HFF-Myc (cell line): Measurements from ENCODE around the gene OPN4.

Experiments
- DNase-seq: peaks from one replicate; pipeline ENCODE4 v3.0.0-alpha.2; 2011; ENCODE audit warnings: low read depth; ENCODE audit errors: extremely low read depth
- H3K4me3 ChIP-seq: replicated peaks from 2 replicates; pipeline ENCODE4 v1.5.1; 2011; ENCODE audit warnings: low read depth, mild to moderate bottlenecking, control low read depth, low read length
- CTCF ChIP-seq: IDR thresholded peaks from 2 replicates; pipeline ENCODE4 v1.5.1; 2012; ENCODE audit warnings: mild to moderate bottlenecking, low read depth, low read length, control low read depth; ENCODE audit errors: missing control alignments

OPN4 gene

DNA sequence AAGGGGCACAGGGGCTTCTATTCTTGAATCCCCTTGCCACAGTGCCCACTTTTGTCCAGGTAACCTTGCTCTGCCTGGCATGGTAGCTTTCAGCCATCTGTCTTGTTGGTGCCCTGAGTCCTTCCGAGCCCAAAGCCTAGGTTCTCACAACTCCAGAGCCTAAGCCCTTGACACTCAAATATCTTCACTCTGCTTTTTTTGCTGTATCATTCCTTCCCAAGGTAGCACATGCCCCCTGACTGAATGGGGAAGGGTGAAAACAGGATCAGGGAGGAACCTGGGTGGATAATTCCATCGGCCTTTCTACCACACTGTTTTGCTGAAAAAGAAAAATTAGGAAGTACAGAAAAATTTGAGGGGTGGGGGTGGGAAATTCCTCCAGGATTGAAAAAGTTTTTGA lies 51.6 kb downstream of the OPN4 start:
- no peak for TF ChIP-seq CTCF

GRCh38 chr10:86706401-86706841 lies 52.1 kb downstream of the OPN4 start:
- H3K4me3 ChIP-seq, result no peak overlapping the region
- DNase-seq, result no peak
- no peak for TF ChIP-seq CTCF

More for the DNA sequence above, 51.6 kb downstream of the OPN4 start:
- DNase-seq, result no peak
- H3K4me3 ChIP-seq, result no peak overlapping the region

GRCh38 chr10:86706977-86707376 lies 52.6 kb downstream of the OPN4 start:
- TF ChIP-seq CTCF, result no peak
- H3K4me3 ChIP-seq, result no peak overlapping the region
- no peak for DNase-seq

DNA sequence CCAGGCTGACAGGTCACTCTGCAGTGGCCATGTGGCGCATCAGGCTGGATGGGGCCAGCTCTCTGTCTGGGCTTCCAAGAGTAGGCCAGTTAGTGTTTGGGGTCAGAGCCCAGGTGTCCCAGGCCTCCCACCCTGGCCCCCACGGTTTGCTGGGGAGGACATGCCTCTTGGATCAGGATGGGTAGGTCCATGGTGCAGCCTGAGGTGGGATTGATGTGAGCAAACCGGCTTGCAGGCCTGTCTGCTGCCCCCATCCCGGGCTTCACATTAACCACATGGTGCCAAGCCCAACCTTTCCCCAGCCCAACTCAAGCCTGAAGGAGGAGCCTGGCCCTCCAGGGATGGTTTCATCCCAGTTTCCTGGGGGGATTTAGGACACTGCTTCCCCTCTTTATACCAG lies 53.2 kb downstream of the OPN4 start:
- H3K4me3 ChIP-seq, result no peak overlapping the region
- no peak for TF ChIP-seq CTCF
- DNase-seq, result no peak

- no peak for DNase-seq
- no peak for TF ChIP-seq CTCF
- H3K4me3 ChIP-seq, result no peak overlapping the region
These were observed 53.9 kb downstream of the OPN4 start for GRCh38 chr10:86708068-86708782.

- no peak for DNase-seq
- no peak for TF ChIP-seq CTCF
These were observed 54.5 kb downstream of the OPN4 start for GRCh38 chr10:86708783-86709380.

More at GRCh38 chr10:86708783-86709380, 54.5 kb downstream of the OPN4 start:
- H3K4me3 ChIP-seq, result no peak overlapping the region
